Inferior parietal cortex (tissue), 1 donor: ENCODE data around the gene EPHB2.
A peak's percentile ranks its signal among the peaks of the same experiment; 100 is the strongest.

Source experiments
- DNase-seq: peaks from one replicate; pipeline ENCODE4 v3.0.0-alpha.2; 2016; ENCODE audit errors: extremely low spot score

The EPHB2 gene

DNA sequence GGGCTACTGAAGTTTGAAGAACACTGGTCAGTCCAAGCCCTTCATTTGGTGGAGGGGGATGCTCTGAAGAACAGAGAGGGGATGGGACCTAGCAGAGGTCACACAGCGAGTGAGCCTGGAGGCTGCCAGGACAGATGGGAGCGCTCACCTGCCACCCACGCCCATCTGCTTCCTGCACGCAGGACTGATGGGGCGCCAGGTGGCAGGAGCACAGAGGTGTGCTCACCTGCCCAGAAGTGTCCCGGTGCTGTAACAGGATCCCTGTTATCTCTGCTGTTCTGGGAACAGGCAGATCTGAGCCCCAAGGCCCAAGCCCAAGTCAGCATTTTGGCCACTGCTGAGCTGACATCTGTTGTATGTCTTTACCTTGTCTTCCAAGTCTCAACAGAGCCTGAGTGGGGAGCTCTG lies 40.5 kb downstream of the EPHB2 start:
- DNase-seq = no peak

DNA sequence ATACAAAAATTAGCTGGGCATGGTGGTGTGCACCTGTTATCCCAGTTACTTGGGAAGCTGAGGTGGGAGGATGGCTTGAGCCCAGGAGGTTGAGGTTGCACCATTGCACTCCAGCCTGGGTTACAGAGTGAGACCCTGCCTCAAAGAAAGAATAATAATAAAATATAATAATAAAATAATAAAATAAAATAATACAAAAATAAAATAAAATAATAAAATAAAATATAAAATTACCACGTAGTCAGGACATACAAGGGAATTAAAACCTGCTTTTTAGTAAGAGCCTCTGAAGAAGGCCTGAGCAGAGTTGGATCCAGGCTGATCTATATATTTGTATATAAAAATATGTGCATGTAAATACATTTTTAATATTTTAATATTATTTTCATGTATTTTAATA lies 41.7 kb downstream of the EPHB2 start:
- no peak for DNase-seq

DNA sequence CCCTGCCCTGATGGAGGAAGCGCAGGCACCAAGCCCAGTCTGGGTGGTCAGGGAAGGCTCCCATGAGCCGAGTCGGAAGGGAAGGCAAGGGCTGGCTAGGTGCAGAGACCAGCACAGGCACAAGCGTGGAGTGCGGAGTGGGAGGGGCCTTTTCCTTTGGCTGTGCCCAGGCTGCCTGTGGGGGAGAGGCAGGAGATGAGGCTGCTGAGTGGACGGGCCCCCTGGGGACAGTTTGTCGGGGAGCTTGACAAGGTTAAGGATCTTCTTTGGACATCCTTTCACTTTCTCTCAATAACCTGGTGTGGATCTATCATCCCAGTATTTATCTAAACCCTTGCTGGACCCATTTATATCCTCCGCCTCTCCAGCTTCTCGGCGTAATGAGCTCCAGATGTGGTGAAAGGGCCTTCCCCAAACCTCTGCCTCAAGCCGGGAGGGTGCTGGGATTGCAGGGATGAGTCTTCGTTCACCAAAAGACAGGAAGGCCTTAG lies 42.9 kb downstream of the EPHB2 start:
- no peak for DNase-seq

DNA sequence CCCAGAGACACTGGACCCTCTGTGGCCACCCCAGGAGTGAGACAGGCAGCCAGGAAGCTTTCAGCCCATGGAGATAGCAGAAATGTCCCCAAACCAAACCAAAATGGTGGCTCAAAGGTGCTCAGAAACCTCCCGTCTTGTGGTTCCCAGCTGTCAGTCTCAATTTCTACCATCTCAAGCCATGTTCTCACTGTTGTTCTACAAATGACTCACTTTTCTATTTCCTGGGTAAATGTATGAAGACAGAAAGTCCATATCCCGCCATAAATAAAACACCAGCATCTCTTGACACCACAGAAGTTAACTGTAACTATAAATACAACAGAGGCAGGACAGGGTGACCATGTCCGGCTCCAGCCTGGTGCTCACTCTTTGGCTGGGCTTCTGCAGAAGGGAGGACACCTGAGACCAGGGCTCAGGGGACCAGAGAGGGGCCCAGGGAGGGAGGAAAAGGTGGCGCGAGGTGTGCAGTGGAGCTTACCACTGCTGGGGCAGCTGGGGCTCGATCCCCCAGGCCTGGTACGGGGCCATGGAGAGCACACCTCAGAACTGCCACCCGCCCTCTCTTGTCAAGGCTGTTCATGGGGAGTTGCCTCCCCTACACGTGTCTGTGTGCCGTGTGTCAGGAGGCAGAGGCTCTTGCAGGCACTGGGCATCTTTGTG lies 43.6 kb downstream of the EPHB2 start:
- DNase-seq = no peak

DNA sequence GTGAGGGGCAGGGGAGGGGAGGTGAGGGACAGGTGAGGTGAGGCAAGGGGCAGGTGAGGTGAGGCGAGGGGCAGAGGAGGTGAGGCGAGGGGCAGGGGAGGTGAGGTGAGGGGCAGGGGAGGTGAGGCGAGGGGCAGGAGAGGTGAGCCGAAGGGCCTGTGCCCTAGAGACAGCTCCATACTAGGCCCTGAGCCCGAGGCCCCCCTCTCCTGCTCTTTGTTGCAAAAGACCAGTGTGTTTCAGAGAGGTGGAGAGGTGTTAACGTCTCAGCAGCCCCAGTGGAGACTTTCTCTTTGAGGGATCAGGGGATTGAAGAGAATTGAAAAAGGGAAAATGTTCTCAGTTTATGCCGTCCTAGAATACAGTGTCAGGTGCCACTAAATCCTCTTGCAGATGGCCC lies 44.2 kb downstream of the EPHB2 start:
- no peak for DNase-seq

DNA sequence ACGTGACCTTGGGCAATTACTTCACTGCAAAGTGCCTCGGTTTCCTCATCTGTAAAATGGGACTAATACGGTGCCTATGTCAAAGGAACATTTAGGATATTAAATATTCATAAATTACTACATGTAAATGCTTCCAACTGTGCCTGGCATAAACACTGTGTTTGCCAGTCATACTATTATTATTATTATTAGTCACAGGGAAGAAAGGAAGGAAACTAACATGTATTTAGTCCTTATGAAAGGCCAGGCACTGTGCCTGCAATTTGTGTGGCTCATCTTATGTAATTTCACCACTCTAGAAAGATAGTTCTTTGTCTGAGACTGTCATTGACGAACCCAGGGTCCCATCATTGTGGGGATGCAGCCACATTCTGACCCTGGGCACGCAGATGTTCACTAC lies 45.0 kb downstream of the EPHB2 start:
- DNase-seq = no peak

DNA sequence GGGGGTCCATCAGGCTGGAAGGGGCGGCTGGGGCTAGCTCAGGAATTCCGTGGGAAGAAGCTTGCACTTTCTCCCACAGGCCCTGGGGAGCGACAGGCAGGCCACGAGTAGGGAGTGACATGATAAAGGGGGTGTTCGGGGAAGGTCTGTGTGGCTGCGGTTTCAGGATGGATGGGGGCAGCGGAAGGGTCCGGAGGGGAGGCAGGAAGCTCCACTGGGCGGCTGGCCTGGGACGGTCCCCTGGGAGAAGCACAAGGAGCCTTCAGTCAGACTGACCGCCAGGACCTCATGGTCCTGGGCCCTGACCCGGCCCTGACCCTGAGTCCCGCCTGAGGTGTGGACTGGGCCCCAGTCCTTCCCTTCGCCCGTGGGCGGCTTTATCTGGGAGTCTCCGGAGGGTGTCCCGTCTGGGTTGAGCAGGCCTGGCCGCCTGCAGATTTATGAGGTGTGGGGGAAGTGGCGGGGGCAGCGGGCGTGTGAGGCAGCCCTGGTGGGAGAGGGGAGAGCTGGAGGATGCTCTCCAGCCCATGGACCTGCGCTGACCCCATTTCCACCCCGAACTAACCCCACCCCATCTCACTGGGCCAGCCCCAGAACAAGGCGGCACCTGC lies 45.6 kb downstream of the EPHB2 start:
- no peak for DNase-seq

DNA sequence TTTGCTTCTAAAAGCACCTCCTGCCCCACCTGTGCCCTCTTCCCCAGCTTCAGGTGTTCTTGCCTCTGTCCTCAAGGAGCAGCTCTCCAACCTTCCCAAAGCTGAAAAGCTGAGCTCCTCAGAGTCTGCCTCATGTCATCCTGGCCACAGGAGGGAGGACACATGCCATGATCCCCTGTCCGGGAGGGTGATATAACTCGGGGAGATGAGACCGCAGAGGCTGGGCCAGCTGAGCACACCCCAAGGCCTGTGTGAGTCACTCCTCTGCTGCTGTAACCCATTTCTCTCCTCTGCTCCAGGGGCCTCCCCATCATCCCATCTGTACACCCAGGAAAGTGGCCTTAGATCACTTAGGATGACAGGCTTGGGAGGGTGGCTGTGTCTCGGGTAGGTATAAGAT lies 49.8 kb downstream of the EPHB2 start:
- no peak for DNase-seq

DNA sequence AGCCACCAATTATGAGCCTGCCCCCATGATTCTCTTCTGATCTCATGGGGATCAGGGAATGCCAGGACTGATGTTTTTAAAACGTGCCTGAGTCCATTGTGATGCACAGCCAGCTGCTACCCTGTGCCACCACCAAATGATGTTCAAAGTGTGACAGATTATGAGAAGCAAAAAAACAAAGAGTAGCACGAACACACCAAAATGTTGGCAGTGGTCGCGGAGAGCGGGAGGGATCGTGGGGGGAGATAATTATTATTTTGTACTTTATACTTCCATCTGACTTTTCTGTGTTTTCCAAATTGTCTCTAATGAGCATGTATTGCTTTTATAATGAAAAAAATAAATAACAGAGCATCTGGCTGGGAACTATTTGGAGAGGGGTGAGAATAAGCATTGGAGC lies 50.5 kb downstream of the EPHB2 start:
- no peak for DNase-seq

DNA sequence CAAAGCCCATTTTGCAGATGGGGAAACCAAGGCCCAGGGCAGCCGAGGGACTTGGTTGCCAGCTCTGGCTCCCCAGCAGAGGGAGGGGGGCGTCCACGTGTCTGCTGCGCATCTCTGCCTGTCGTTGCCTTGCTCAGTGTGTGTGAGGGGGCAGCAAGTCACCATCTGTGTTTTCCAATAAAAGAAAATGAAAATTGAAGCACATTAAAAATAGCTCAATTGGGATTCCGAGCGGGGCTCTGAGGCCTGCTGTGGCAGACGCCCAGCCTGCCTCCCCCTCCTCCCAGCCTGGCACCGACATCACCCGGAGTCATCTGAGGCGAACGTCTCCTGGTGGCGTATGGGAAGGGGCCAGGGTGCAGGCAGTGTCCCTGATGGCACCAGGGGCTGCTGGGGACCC lies 51.2 kb downstream of the EPHB2 start:
- no peak for DNase-seq

DNA sequence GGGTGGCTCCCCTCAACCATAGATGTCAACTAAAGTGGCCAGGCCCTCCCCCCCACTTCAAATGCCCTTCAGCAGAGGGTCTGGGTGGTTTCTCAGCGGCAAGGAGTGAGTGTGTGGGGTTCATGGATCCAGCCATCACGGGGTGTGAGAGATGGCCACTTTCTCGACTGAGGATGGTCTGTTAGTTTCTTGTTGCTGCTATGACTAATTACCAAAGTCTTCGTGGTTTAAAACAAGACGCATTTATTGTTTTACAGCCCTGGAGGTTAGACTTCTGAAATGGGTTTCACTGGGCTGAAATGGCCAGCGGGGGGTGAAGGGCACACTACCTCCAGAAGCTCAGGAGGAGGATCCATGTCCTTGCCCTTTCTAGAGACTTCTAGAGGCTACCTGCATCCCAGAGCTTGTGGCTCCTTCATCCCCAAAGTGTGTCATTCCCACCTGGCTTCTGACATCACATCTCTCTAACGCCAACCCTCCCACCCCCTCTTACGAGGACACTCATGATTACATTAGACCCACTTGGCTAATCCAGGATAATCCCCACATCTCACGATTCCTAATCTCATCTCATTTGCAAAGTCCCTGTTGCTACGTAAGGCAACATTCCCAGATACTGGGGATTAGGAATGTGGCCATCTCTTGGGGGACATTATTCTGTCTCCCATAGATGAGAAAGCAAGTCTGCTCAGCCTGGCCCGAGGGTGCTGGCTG lies 53.0 kb downstream of the EPHB2 start:
- no peak for DNase-seq

DNA sequence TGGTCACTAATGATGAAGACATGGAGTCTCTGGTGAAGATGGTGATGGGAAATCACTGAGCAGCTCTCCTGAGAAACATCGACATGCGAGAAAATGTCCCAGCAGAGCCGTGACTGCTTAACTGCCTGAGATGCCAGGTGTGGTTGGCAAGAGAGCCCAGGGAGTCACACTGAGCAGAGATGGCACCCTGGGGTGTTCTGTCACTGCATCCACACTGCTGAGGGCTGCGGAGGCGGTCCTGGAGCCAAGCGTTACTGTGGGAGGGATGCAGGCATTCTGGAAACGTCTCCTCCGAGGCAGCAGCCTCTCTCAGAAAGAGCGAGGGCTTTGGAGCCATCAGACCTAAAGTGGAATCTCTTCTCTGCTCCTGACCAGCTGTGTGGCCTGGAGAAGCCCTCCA lies 57.2 kb downstream of the EPHB2 start:
- DNase-seq = no peak

DNA sequence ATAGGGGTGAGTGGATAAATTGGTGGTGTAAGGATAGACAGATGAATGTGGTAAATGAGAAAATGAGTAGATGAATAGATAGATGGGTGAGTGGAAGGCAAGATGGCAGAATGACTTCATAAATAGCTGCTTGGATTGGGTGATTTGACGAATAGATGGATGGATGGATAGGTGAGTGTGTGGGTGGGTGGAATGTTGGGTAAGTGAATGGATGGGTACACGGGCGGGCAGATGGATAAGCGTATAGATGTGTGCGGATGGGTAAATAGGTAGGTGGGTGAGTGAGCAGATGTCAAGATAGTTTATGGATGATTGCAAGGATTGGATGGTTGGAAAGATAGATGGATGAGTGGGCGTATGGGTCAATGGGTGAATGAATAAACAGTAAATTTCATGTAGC lies 59.3 kb downstream of the EPHB2 start:
- no peak for DNase-seq

DNA sequence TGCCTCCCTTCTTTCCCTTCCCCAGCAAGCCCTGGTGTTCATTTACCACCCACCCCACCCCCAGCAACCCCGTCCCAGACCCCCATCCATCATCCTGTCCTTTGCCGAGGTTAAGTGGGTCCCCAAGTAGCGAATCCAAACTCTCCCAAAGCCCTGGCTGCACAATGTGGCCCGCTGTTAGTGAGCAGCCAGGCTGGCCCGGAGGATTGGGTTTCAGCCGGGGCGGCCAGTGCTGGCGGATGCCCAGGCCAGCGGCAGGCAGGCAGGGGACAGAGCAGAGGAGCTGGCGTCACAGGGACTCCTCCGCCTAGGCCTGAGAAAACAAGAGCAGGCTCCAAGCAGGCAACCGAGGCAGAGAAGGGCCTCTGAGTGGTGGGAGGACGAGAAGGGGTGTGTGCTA lies 61.4 kb downstream of the EPHB2 start:
- DNase-seq = no peak

DNA sequence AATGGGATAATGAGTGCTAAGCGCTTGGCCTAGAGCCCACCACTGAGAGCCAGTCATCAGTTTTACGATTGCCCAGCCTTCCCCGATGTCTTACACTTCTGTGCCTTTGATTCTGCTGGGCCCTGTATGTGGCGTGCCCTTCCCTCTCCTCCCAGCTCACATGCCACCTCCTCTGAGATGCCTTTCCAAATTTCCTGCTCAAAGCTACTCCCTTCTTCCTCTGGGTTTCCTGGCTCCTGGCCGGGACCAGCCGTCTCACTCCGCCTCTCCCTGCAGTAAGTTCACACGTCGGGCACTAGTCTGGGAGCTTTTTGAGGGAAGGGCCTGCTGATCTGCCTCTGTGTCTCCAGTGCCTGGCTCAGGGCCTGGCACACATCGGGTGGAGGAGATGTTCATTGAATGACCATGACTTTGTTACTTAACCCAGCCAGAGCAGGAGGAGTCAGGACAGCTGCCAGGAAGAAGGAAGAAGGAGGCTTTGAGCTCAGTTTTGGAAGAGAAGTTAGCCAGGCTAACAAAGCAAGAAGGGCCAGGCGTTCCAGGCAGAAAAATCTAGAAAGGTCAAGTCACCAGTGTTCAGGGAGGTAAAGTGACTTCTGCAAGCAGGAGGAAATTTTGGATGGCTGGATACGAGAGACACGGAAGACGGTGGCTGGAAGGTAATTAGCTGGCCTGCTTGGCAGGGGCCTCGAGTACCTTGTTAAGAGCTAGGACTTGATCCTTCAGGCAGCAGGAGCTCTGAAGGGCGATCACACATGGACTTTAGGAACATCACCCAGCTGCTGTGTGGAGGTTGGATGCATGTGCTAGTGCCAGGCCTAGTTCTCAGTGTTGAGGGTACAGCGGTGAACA lies 63.6 kb downstream of the EPHB2 start:
- no peak for DNase-seq

DNA sequence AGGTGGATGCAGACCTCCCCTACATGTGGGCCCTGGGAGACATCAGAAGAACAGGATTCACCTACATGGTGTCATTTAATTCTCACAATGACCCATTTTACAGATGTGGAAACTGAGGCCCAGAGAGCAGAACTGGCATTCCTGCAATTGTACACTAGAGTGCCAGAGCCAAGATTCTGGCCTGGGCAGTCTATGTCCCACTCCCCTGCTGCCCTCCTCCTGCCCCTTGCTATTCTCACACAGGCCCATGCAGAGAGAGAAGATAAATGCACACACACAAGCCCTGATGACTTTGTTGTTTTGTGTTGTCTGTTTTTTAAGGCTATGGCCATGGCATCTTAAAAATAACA lies 64.2 kb downstream of the EPHB2 start:
- no peak for DNase-seq

DNA sequence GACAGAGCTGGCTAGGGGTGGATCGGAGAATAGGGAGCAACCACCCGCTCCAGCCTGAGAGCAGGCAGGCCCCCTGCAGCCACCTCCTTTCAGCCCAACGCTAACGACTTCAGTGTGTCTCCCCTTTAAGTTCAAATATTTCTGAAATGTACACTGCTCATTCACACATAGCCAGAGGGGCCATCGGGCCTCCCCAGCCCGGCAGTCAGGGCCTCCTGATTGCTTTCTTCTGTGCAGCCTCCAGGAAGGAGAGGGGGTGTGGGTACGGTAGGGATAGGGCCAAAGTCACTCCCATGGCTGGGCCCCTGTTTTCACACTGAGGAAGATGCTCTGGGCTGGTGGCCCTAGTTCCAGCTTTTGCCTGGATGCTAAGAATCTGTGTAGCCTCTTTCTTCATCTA lies 64.8 kb downstream of the EPHB2 start:
- DNase-seq = no peak

DNA sequence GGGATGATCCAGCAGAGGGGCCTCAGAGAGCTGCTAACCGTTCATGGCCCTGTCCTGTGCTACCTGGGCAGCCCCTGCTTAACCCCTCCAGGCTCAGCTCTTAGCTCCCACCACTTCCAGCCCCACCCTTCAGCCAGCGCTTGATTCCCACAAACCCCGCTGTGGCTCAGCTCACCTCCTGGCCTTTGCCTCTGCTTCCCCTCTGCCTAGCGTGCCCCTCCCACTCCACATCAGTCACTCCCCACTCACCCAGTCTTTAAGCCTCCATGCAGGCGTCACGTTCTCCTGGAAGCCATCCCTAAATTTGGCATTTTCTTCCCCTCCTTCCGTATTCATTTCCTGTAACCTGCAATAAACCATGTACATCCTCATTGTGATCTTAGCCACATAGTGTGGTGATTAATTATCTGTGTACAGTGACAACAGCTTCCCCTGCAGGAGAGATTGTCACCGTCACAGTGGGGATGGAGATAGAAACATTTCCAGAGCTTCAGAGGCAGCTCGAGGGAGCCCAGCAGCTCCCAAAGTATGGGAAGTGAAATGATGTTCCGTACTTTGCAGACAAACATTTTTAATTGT lies 65.5 kb downstream of the EPHB2 start:
- DNase-seq = no peak

DNA sequence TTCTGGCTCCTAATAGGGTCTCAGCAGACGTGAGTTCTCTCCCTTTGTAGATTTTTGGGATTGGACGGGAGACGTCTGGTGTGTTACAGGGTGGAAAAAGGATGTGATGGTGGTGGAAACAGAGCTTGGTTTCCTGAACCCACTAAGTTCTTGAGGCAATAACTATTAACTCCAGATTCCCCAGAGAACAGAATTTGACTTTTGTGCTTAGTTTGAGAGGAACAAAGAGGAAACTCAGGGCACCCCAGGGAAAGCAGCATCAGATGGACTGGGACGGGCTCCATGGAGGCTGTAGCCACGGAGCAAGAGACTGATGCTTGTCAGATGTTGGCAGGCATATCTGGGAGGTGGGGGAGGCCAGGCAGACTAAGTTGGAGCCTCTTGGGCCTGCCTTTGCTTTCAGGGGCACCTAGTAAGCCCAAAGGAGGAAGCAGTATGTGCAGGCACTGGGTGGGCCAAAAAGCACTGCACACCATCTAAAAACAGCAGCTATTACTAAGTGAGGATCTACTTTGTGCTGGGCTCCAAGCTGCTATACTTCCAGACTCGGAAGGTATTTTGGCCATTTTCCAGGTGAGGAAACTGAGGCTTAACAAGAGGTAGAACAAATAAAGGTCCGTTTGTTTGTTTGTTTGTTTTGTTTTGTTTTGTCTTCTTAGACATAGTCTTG lies 66.9 kb downstream of the EPHB2 start:
- no peak for DNase-seq

DNA sequence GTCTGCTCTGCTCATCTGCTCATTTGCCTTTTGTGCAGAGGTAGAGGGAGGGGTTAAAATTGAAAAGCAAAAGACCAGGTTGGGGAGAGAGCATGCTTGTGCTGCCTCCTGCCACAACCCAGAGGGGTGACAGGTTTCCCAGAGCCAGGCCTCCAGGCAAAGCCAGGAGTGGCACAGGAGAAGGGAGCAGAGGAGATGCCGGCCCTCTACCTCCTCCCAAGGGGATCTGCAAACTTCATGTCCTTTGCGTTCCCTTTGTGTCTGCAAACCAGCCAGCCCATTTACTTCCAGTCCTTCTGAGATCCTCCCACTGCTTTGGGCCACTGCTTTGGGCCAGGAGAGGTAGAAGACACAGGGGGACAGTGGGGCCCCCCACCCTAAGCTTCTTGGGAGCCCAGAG lies 67.8 kb downstream of the EPHB2 start:
- DNase-seq = no peak

DNA sequence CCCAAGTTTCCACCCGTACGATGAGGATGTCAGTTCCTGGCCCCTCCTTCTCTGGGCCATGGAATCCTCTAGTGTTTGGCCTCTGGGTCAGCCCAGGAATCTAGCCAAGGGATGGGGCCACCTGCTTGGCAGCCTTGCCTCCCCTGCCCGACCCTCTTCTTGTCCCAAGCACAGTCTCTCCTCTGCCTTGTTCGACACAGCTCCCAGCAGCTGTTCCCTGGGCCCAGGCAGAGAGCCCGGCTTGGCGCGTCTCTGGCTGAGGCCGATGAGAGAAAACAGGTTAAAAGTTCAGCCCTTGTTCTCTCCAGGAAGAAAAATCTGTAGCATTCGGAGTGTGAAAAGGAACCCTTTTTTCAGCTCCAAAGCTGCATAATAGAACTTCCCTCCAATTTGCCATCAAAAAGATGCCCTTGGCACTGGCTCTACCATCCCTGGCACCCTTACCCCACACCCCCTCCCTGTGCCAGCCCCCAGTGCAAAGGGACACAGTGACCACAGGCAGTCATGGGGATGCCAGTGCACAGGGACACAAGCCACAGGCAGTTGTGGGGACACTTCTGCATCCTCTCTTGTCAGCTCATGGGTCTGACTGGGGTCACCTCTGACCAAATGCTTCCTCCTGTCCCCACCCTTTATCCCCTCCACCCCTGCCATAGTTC lies 68.4 kb downstream of the EPHB2 start:
- DNase-seq = peak; percentile 39
